ENCODE results near the gene MAGED2. TPM values are rescaled to one million over a fixed set of nuclear protein-coding genes. Genes with fewer than 3 reads are reported as not detected.

MAGED2 gene
- total RNA-seq, 1 donor from 2014 or later, result 52.1 TPM

DNA sequence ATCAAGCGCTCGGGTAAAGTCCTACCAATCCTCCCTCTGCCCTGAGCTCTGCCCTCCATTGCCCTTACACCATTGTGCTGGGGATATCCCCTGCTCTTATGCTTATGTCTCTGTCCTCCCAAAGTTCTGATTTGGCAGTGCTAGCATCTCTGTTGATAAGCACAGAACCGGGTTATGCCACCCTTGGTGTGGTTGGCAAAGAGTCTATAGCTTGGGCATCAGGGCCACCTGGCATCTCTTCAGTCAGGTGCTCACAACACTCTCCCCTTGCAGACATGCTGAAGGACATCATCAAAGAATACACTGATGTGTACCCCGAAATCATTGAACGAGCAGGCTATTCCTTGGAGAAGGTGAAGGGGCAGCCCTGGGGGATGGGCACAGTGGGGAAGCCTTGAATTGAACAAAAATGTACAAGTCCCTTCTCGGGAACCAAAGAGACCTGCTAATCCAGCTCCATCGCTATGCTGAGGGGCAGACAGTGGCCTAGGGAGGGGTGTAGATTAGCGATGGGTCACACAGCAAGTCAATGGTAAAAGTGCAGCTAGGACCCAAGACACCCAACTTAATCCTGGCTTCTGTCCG, 3.8 kb downstream of the MAGED2 start:
- Histone ChIP-seq H3K36me3 (ENCODE audit: control insufficient read depth, insufficient read depth, low read length) (peaks cover 11% of the 10 kb centered on the region), H3K4me3 (ENCODE audit: low read depth, low read length) (no peak overlapping the region), H3K27me3 (ENCODE audit: control insufficient read depth, insufficient read depth, low read length) (no peaks in the 10 kb centered on the region)
- FAIRE-seq (no peak), DNase-seq (ENCODE audit: low read depth) (no peak)
- TF ChIP-seq CTCF (IDR thresholded peaks at IDR 0.05; ENCODE audit: insufficient read depth, low read length, severe bottlenecking), result no peak

DNA sequence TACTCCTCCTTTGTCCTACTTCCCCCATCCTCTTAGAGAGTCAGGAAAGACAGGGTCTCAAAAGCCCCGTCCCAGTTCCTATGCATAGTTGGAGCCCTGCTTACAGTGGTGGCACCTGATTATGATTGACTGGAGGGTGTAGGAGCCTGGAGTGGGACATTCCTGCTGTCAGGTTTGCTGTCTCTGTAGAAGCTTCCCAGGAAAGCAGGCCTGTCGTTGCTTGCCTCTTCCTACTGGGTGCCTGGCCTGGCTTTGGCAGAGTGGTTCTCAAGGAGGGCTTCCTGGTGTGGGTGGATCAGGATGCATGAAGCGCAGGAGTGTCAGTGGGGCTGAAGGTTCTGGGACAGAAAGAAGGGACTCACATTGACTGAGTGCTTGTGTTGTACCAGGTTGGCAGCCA, 4.8 kb downstream of the MAGED2 start:
- Histone ChIP-seq H3K4me3 (ENCODE audit: low read depth, low read length) (no peak overlapping the region), H3K36me3 (ENCODE audit: control insufficient read depth, insufficient read depth, low read length) (peaks cover 11% of the 10 kb centered on the region), H3K27me3 (ENCODE audit: control insufficient read depth, insufficient read depth, low read length) (no peaks in the 10 kb centered on the region)
- no peak for TF ChIP-seq CTCF (IDR thresholded peaks at IDR 0.05; ENCODE audit: insufficient read depth, low read length, severe bottlenecking)
- FAIRE-seq (peak; percentile 96), DNase-seq (ENCODE audit: low read depth) (no peak)

DNA sequence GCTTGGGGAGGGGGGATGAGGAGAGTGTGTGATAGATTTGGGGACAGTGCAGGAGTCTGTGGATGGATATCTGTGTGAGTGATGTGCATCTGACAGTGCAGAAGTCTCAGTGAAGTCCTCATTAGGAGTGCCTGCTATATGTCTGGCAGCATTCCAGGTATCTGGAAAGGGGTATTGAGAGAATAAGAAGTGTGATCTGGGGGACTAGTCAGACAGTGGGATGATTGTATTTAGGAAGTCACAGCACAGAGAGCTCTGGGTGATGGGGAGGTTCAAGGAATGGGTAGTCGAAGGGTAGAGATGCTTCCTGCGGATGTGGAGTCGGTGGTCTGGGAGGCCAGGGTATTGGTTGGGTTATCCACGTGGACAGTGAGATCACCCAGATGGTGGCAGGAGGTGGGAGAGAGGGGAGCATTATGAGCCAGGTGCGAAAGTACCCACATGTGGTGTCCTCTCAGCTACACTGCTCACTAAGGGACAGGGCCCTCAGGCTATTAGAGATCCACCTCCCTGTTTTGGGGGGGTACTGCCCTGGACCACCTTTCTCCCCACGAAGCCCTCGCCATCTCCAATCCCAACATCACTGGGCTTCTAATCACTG, 9.8 kb downstream of the MAGED2 start:
- TF ChIP-seq CTCF (IDR thresholded peaks at IDR 0.05; ENCODE audit: insufficient read depth, low read length, severe bottlenecking), result no peak
- H3K4me3 ChIP-seq (ENCODE audit: low read depth, low read length), result no peak overlapping the region
- DNase-seq (ENCODE audit: low read depth), result no peak
- no peak for FAIRE-seq
- no peaks in the 10 kb centered on the region for H3K27me3 ChIP-seq (ENCODE audit: control insufficient read depth, insufficient read depth, low read length)
- H3K36me3 ChIP-seq (ENCODE audit: control insufficient read depth, insufficient read depth, low read length), result peaks cover 3% of the 10 kb centered on the region

- DNase-seq (ENCODE audit: low read depth) (no peak), FAIRE-seq (no peak)
- H3K4me3 ChIP-seq (ENCODE audit: low read depth, low read length), result no peak overlapping the region
- peaks cover 1% of the 10 kb centered on the region for H3K36me3 ChIP-seq (ENCODE audit: control insufficient read depth, insufficient read depth, low read length)
- H3K27me3 ChIP-seq (ENCODE audit: control insufficient read depth, insufficient read depth, low read length), result no peaks in the 10 kb centered on the region
- no peak for TF ChIP-seq CTCF (IDR thresholded peaks at IDR 0.05; ENCODE audit: insufficient read depth, low read length, severe bottlenecking)
Measured at GRCh38 chrX:54818221-54818620, 10.7 kb downstream of the MAGED2 start.

DNA sequence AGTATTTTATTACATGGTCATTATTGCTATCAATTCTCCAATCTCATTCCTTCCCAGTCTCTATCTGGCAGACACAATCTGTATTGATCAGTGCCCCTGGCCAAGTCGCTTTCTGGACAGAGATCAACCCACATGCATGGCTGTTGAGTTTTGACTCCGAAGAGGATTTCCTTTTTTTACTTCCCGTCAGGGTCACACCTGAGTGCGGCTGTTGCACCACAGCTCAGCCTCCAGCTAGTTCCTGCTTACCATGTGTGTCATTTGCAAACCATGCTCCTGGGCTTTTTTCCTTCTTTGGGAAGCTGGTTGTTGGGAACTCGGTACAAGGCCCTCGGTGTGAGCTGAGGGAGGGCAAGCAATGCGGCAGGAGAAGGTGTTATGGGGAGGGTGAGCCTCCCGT, 11.7 kb downstream of the MAGED2 start:
- H3K27me3 ChIP-seq (ENCODE audit: control insufficient read depth, insufficient read depth, low read length), result no peaks in the 10 kb centered on the region
- no peaks in the 10 kb centered on the region for H3K36me3 ChIP-seq (ENCODE audit: control insufficient read depth, insufficient read depth, low read length)
- DNase-seq (ENCODE audit: low read depth) (no peak), FAIRE-seq (peak; percentile 87)
- no peak for TF ChIP-seq CTCF (IDR thresholded peaks at IDR 0.05; ENCODE audit: insufficient read depth, low read length, severe bottlenecking)
- H3K4me3 ChIP-seq (ENCODE audit: low read depth, low read length), result no peak overlapping the region

GRCh38 chrX:54820737-54821136, 13.2 kb downstream of the MAGED2 start:
- no peak for TF ChIP-seq CTCF (IDR thresholded peaks at IDR 0.05; ENCODE audit: insufficient read depth, low read length, severe bottlenecking)
- DNase-seq (ENCODE audit: low read depth) (no peak), FAIRE-seq (no peak)
- no peaks in the 10 kb centered on the region for H3K36me3 ChIP-seq (ENCODE audit: control insufficient read depth, insufficient read depth, low read length)
- H3K27me3 ChIP-seq (ENCODE audit: control insufficient read depth, insufficient read depth, low read length), result no peaks in the 10 kb centered on the region
- no peak overlapping the region for H3K4me3 ChIP-seq (ENCODE audit: low read depth, low read length)

Measured in bronchial epithelial cell (primary cell).